HCT116 (cell line): Measurements from ENCODE around the gene SAMD10.

Experiments used
- EZH2phosphoT487 ChIP-seq: fragments of 200-600 bp; IDR thresholded peaks from 2 replicates; pipeline ENCODE4 v1.6.1; 2018; ENCODE audit warnings: antibody characterized with exemption, borderline replicate concordance
- POLR2A ChIP-seq: IDR thresholded peaks from 2 replicates; pipeline ENCODE4 v1.7.0; 2011; ENCODE audit warnings: borderline replicate concordance; ENCODE audit not compliant: insufficient read depth, insufficient read length; ENCODE audit errors: extremely low read depth
- TCF7L2 ChIP-seq: IDR thresholded peaks from 2 replicates; pipeline ENCODE4 v1.7.0; 2011; ENCODE audit warnings: borderline replicate concordance, inconsistent platforms; ENCODE audit not compliant: insufficient read depth, insufficient read length; ENCODE audit errors: extremely low read depth
- ZNF274 ChIP-seq: fragments of 200-500 bp; sonication (Bioruptor generic); IDR thresholded peaks from 2 replicates; pipeline ENCODE4 v1.6.1; 2014; ENCODE audit warnings: mild to moderate bottlenecking, low read depth, low read length, inconsistent platforms
- TF ChIP-seq, protein P1 (sequence below): IDR thresholded peaks from 2 replicates; pipeline ENCODE4 v1.6.1; 2012
- TF ChIP-seq, protein P2 (sequence below), 3 experiments: fragments of 200-600 bp in 1 of 3; sonication (generic) in 1 of 3; IDR thresholded peaks in 2 of 3; conservative IDR thresholded peaks in 1 of 3; 2 replicates each; pipeline ENCODE4 v1.5.1; 2012 to 2017; ENCODE audit warnings: low read depth in 2 of 3, low read length in 2 of 3, antibody characterized with exemption in 1 of 3, borderline replicate concordance in 1 of 3, control low read depth in 1 of 3, mild to moderate bottlenecking in 1 of 3, mixed read lengths in 1 of 3, mixed run types in 1 of 3, moderate library complexity in 1 of 3; ENCODE audit not compliant: insufficient read depth in 1 of 3

DNA sequence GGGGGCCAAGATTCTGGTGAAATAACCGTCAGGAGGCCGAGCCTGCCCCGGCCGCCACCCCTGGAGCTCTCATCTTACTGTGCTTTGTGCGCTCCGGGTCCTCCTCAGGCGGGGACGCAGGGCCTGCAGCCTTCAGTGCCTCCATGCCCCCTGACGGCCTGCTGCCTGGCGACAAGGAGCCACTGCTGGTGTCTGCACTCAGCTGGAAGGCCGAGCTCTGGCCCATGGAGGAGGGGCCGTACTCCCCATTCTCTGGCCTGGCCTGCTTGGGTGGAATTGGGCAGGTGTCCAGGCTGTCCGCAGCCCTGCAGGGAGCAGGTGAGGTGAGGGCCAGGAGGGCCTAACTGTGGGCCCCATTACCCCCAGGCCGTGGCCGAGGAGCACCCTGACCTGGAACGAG, 15.0 kb downstream of the SAMD10 start:
- TF ChIP-seq, protein P1, sequence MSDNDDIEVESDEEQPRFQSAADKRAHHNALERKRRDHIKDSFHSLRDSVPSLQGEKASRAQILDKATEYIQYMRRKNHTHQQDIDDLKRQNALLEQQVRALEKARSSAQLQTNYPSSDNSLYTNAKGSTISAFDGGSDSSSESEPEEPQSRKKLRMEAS: no peak
- TF ChIP-seq, protein P2, sequence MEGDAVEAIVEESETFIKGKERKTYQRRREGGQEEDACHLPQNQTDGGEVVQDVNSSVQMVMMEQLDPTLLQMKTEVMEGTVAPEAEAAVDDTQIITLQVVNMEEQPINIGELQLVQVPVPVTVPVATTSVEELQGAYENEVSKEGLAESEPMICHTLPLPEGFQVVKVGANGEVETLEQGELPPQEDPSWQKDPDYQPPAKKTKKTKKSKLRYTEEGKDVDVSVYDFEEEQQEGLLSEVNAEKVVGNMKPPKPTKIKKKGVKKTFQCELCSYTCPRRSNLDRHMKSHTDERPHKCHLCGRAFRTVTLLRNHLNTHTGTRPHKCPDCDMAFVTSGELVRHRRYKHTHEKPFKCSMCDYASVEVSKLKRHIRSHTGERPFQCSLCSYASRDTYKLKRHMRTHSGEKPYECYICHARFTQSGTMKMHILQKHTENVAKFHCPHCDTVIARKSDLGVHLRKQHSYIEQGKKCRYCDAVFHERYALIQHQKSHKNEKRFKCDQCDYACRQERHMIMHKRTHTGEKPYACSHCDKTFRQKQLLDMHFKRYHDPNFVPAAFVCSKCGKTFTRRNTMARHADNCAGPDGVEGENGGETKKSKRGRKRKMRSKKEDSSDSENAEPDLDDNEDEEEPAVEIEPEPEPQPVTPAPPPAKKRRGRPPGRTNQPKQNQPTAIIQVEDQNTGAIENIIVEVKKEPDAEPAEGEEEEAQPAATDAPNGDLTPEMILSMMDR (IDR thresholded peaks at IDR 0.05 in 2 of 3, conservative IDR thresholded peaks at IDR 0.05 in 1 of 3; ENCODE audit: borderline replicate concordance in 1 of 3, insufficient read depth in 1 of 3, low read depth in 2 of 3, low read length in 2 of 3): no peak
- TF ChIP-seq ZNF274 (no peak), POLR2A (no peak), TCF7L2 (no peak), EZH2phosphoT487 (no peak)
